Measurements from ENCODE around the gene PEX3.

Gene PEX3

GRCh38 chr6:143516690-143517446 is 66.3 kb downstream of the PEX3 start:
- no peak overlapping the region for H3K9ac ChIP-seq (ENCODE audit: low read length)
- H3F3A ChIP-seq (ENCODE audit: insufficient read depth, low read length): no peaks in the 10 kb centered on the region
- H3K27me3 ChIP-seq (ENCODE audit: insufficient read depth, low read length): 0 out of 2 replicates have a peak, but pooled peaks cover 5% of the 10 kb centered on the region
- TF ChIP-seq CTCF (IDR thresholded peaks at IDR 0.05; ENCODE audit: low read length) (no peak), EZH2 (IDR thresholded peaks at IDR 0.05; ENCODE audit: borderline replicate concordance, low read length) (no peak)
- H3K9me2 ChIP-seq (ENCODE audit: low read depth, low read length): no peaks in the 10 kb centered on the region
- H3K27ac ChIP-seq (ENCODE audit: low read depth, low read length, poor library complexity, severe bottlenecking): no peak overlapping the region
- no peak overlapping the region for H3K4me3 ChIP-seq (ENCODE audit: low read depth, low read length, poor library complexity, severe bottlenecking)
- no peaks in the 10 kb centered on the region for H3K36me3 ChIP-seq (ENCODE audit: insufficient read depth, low read length)
- H3K4me2 ChIP-seq (ENCODE audit: low read length): no peak overlapping the region
- no peaks in the 10 kb centered on the region for H4K20me1 ChIP-seq (ENCODE audit: insufficient read depth, low read length)
- no peaks in the 10 kb centered on the region for H3K9me3 ChIP-seq (ENCODE audit: low read length)
- H2AFZ ChIP-seq (ENCODE audit: low read length): no peak overlapping the region
- H3K79me2 ChIP-seq (ENCODE audit: insufficient read depth, low read length): no peaks in the 10 kb centered on the region
- peaks cover under 1% of the 10 kb centered on the region for H3K4me1 ChIP-seq (ENCODE audit: insufficient read depth, low read length, severe bottlenecking)

GRCh38 chr6:143517447-143517773 is 66.8 kb downstream of the PEX3 start:
- Histone ChIP-seq H3K36me3 (ENCODE audit: insufficient read depth, low read length) (no peaks in the 10 kb centered on the region), H3F3A (ENCODE audit: insufficient read depth, low read length) (no peaks in the 10 kb centered on the region), H3K4me3 (ENCODE audit: low read depth, low read length, poor library complexity, severe bottlenecking) (no peak overlapping the region), H3K79me2 (ENCODE audit: insufficient read depth, low read length) (no peaks in the 10 kb centered on the region), H3K4me1 (ENCODE audit: insufficient read depth, low read length, severe bottlenecking) (no peaks in the 10 kb centered on the region), H3K9ac (ENCODE audit: low read length) (no peak overlapping the region), H3K27ac (ENCODE audit: low read depth, low read length, poor library complexity, severe bottlenecking) (no peak overlapping the region), H3K27me3 (ENCODE audit: insufficient read depth, low read length) (0 out of 2 replicates have a peak, but pooled peaks cover 5% of the 10 kb centered on the region), H2AFZ (ENCODE audit: low read length) (no peak overlapping the region), H3K9me3 (ENCODE audit: low read length) (no peaks in the 10 kb centered on the region), H3K4me2 (ENCODE audit: low read length) (no peak overlapping the region), H3K9me2 (ENCODE audit: low read depth, low read length) (no peaks in the 10 kb centered on the region), H4K20me1 (ENCODE audit: insufficient read depth, low read length) (no peaks in the 10 kb centered on the region)
- no peak for TF ChIP-seq CTCF (IDR thresholded peaks at IDR 0.05; ENCODE audit: low read length)
- no peak for TF ChIP-seq EZH2 (IDR thresholded peaks at IDR 0.05; ENCODE audit: borderline replicate concordance, low read length)

- Histone ChIP-seq H3K27me3 (ENCODE audit: insufficient read depth, low read length) (0 out of 2 replicates have a peak, but pooled peaks cover 5% of the 10 kb centered on the region), H3K9me2 (ENCODE audit: low read depth, low read length) (no peaks in the 10 kb centered on the region), H2AFZ (ENCODE audit: low read length) (no peak overlapping the region), H3K36me3 (ENCODE audit: insufficient read depth, low read length) (no peaks in the 10 kb centered on the region), H3K27ac (ENCODE audit: low read depth, low read length, poor library complexity, severe bottlenecking) (no peak overlapping the region), H3K79me2 (ENCODE audit: insufficient read depth, low read length) (no peaks in the 10 kb centered on the region), H3K4me1 (ENCODE audit: insufficient read depth, low read length, severe bottlenecking) (no peaks in the 10 kb centered on the region), H3K4me3 (ENCODE audit: low read depth, low read length, poor library complexity, severe bottlenecking) (no peak overlapping the region), H3K9ac (ENCODE audit: low read length) (no peak overlapping the region), H4K20me1 (ENCODE audit: insufficient read depth, low read length) (no peaks in the 10 kb centered on the region), H3K9me3 (ENCODE audit: low read length) (no peaks in the 10 kb centered on the region), H3K4me2 (ENCODE audit: low read length) (no peak overlapping the region), H3F3A (ENCODE audit: insufficient read depth, low read length) (no peaks in the 10 kb centered on the region)
- TF ChIP-seq EZH2 (IDR thresholded peaks at IDR 0.05; ENCODE audit: borderline replicate concordance, low read length): no peak
- no peak for TF ChIP-seq CTCF (IDR thresholded peaks at IDR 0.05; ENCODE audit: low read length)
Observed at GRCh38 chr6:143522039-143522600, 71.5 kb downstream of the PEX3 start.

Data from OCI-LY1 (cell line).